Measurements from ENCODE around the gene LGI4.

Gene LGI4

DNA sequence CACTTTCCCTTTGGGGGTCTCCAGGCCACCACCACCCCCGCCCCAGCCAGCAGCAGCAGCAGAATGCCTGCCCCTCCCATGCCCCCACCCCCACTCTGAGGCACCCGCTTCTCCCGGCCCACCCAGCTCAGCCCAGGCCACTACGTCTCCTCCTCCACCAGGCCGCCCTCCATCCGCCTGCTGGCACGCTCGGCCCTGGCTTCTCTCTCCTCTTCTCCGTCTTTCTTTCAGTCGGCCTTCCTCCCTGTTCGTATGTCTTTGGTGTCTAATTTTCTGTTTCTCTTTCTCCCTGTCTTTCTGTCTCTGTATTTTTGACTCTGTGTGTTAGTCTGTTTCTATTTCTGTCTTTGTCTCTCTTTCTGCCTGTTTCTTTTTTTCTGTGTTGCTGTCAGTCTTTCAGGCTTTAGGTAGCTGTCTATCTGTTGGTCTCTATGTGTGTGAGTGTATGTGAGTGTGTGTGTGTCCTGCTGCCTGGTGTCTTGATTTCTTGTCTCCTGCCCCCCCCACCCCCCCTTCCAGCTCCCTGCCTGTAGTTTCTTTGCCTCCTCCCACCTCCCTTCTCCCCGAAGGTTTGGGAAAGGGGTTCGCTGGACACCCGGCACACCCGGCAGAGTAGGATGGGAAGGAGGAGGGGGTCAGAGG, at the start of gene LGI4:
Gene LGI4, minus strand, starts transcription at position 459 of the 642 bp plus-strand sequence. Its CDS starts 379 bp downstream, at position 80.
- no peak for DNase-seq (ENCODE audit: low spot score)

DNA sequence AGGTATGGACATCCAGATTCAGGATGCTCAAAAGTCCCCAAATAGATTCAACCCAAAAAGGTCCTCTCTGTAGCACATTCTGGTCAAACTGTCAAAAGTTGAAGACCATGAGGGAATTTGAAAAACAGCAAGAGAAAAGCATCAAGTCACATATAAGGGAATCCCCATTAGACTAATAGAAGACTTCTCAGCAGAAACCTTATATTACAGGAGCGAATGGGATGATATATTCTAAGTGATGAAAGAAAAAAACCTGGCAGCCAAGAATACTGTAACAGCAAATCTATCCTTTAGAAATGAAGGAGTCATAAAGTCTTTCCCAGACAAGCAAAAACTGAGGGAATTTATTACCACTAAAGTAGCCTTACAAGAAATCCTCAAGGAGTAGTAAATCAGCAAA, 49.4 kb upstream of the LGI4 start:
- DNase-seq (ENCODE audit: low spot score): no peak

DNA sequence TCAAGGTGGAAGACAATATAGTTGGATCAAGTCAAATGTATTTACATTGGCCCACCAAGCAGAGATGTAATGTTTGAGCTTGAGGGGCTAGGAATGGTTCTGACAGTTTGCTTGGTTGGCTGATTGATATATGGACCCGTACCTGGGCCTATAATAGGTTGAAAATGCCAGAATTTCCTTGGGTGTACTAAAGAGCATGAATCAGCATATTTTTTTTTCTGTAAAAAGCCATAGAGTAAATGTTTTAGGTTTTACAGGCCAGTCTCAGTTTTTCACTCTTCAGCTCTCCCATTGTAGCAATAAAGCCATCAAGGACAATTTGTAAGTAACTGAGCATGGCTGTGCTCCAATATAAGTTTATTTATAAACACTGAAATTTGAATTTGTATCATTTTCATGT, 46.5 kb upstream of the LGI4 start:
- no peak for DNase-seq (ENCODE audit: low spot score)

DNA sequence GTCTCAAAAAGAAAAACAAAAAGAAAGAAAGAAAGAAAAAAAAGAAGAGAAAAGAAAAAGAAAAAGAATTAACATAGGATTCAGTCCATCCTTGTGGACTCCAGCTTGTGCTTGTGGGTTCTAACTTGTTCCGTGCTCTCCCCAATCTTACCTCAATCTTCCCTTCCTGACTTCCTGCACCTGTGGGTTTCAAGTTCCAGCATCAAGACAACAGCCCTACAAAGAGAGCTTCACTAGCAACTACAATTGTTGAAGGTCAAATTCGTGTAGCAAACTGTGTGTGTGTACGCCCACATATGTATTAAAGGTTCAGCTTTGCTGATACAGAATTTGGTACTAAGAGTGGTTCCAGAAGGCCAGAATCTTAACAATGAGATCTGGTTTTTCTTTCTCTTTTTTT, 45.0 kb upstream of the LGI4 start:
- DNase-seq (ENCODE audit: low spot score): no peak

DNA sequence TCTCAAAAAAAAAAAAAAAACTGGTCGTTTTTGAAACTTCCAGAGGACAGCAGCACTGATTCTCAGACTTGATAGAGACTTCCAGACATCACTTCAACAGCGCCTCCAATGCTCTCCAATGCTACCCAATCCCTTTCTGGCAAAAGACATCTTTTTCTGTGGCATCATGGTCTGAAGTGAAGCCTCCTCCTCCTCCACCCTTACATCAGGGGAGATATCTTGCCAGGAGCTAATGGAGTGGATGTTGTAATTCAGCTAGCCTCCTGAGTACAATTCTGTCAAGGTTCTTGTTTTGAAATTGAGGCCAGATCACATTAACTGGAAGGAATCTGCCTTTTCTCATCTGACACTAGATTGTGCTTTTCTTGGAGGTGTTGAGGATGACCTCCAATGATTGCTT, 43.8 kb upstream of the LGI4 start:
- no peak for DNase-seq (ENCODE audit: low spot score)

DNA sequence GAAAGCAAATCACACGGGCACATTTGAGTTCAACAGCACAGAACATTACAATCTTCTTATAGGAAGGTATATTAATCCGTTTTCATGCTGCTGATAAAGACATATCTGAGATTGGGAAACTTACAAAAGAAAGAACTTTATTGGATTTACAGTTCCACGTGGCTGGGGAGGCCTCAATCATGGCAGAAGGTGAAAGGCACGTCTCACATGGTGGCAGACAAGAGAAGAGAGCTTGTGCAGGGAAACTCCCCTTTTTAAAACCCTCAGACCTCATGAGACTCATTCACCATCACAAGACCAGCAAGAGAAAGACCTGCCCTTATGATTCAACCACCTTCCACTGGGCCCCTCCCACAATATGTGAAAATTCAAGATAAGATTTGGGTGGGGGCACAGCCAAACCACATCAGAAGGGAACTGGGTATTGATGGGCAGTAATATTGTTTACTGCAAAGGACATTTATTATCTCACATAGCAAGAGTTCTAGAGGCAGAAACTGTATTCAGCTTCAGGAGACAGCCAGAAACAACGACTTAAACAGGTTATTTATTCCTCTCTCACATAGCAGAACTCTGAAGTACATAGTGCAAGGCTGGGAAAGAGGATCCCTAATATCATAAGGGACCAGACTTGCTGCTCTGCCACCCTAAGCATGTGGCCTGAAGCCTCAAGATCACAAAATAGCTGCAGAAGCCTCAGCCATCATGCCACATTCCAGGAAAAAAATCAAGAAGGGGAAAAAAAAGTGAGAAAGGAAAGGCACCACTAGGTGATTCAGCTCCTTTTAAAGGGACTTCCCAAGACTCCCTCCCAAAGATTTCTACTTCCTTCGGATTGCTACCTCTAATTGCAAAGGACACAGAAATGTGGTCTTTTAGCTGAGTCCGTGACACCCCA, 42.8 kb upstream of the LGI4 start:
- no peak for DNase-seq (ENCODE audit: low spot score)

DNA sequence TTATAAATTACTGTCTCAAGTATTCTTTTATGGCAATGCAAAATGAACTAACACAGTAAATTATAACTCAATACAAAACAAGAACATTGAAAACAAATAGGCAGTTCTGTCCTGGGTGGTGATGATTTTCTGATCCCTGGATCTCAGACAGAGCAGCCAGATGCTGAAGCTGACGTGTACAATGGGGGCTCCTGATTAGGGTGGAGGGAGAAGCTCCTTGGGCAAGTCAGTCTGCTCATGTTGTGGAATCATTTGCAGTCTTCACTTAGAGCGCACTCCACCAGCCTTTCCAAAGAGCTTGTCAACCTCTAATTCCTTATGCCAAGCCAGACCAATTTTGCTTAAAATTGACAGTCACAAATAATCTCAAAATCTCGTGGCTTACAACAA, 41.3 kb upstream of the LGI4 start:
- no peak for DNase-seq (ENCODE audit: low spot score)

DNA sequence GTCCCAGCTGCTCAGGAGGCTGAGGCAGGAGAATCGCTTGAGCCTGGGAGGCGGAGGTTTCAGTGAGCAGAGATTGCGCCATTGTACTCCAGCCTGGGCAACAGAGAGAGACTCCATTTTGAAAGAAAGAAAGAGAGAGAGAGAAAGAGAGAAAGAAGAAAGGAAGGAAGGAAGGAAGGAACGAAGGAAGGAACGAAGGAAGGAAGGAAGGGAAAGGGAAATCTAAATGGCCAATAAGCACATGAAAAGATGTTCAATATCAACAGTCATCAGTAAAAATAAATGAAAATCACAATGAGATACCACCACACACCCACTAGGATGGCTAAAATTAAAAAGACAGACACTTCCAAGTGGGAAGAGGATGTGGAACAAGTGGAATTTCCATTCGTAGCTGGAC, 39.4 kb upstream of the LGI4 start:
- no peak for DNase-seq (ENCODE audit: low spot score)

DNA sequence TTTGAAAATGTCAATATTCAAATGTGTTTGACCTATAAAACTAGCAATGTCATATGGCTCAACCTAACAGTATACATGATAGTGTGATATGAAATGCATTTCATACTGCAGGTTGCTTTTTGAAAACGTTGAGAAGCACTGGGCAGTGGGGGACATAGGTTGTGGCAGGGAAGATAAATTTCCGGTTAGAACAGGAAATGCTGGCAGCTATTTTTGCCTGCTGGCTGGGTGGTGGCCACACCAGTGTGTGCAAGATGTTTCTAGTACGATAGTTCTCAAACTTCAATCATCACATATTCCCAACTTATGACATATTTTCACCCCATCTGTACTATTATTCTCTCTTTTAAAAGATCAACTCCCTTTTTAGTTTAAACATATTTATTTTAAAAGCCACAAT, 36.9 kb upstream of the LGI4 start:
- DNase-seq (ENCODE audit: low spot score): no peak

DNA sequence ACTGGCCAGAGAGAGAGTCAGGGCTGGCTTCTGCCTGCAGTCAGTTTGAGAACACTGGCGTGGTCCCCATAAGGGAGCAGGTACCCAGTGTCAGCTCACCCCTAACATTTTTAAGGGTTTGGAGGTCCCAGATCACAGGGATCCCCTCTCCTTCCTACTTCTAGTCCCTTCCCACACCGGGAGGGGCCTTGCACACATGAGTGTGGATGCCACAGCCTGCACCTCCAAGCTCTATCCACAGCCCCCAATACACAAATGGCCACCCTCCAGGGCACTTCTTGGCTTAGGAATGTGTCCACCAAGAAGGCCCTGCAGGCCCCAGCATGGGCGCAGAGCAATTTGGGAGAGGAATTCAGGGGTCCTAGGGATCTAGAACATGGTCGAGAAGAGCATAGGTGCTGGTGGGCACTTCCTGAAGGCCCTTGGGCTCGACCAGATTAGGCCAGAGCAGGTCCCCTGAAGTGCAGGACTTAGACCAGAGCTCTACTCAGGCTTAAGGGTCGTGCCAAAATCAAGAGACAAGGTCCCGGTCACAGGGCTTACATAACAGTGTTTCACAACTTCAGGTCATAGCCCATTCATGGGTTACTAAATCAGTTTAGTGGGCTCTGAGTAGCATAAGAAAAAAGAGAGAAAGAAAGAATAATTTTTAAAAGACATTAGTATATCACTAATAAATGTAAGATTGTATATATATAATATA, 35.7 kb upstream of the LGI4 start:
- no peak for DNase-seq (ENCODE audit: low spot score)

DNA sequence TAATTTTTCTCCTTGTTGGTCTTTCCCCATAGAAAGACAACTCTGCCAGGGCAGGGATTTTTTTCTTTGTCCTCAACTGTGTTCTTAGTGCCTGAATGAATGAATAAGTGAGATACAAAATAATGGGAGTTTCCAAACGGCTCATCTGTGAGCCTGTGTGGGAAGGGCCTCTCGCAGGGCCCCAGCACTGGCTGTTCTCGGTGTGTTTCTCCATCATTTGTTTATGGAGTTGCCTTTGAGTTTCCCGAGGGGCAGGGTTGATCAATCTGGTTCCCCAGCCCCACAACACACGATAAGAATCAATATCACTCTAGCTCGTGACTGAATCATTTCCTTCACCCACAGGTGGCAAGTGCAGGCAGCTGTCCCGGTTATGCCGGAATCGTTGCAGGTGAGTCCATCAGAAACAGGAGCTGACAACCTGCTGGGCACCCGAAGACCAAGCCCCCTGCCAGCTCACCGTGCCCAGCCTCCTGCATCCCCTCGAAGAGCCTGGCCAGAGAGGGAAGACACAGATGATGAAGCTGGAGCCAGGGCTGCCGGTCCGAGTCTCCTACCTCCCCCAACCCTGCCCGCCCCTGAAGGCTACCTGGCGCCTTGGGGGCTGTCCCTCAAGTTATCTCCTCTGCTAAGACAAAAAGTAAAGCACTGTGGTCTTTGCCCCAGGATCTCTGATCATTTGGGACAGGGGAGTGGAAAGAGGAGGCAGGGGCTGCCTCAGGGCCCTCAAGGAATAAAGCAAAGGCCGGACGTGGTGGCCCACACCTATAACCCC, 34.5 kb upstream of the LGI4 start:
- DNase-seq (ENCODE audit: low spot score): no peak

DNA sequence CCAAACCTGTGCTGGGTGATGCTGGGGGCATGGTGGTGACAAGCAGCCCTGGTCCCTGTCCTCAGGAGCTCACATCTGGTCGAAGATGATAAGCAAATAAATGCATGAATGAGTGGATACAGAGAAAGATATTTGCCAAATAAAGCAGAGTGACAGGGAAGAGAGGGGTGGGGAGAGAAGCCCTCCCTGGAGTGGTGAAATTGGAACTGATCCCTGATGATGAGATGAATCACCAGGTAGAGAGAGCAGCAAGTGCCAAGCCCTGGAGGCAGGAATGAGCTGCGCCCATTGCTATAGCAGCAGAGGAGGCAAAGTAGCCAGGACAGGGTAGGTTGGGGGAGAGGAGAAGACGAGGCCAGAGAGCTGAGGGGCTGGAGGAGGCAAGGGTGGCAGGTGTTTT, 33.3 kb upstream of the LGI4 start:
- DNase-seq (ENCODE audit: low spot score): no peak

DNA sequence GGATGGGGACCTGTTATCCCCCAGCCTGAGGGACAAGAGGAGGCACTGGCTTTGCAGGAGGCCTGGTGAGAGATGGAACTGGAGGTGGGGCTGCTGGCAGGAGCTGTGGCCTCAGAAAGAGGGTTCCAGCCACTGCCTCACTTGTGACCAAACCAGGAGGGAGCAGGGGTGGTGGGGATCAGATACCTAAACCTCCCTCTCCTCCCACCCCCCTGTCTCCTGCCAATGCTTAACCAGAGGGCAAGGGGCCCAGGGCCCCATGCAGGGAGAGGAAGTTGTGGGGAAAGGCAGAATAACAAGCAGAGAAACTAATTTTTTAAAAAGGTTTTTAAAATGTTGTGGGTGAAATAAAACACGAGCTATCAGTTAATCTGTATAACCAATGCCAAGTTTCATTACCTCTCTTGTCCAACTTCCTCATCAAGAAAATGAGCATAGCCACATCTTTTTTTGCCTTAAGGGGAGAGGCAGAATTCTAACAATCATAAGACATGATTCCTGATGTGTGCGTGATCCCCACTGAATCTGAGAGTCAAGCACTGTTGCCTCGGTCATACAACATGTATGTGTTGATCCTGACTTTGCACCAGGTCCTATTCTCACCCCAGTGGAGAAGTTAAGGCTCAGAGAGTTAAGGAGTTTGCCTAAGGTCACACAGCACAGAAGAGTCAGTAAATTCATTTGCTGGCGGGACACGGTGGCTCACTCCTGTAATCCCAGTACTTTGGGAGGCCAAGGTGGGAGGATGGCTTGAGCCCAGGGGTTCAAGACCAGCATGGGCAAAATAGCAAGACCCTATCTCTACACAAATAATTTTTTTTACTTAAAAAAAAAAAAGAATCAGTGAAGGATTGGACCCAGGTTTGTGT, 32.6 kb upstream of the LGI4 start:
- DNase-seq (ENCODE audit: low spot score): no peak

DNA sequence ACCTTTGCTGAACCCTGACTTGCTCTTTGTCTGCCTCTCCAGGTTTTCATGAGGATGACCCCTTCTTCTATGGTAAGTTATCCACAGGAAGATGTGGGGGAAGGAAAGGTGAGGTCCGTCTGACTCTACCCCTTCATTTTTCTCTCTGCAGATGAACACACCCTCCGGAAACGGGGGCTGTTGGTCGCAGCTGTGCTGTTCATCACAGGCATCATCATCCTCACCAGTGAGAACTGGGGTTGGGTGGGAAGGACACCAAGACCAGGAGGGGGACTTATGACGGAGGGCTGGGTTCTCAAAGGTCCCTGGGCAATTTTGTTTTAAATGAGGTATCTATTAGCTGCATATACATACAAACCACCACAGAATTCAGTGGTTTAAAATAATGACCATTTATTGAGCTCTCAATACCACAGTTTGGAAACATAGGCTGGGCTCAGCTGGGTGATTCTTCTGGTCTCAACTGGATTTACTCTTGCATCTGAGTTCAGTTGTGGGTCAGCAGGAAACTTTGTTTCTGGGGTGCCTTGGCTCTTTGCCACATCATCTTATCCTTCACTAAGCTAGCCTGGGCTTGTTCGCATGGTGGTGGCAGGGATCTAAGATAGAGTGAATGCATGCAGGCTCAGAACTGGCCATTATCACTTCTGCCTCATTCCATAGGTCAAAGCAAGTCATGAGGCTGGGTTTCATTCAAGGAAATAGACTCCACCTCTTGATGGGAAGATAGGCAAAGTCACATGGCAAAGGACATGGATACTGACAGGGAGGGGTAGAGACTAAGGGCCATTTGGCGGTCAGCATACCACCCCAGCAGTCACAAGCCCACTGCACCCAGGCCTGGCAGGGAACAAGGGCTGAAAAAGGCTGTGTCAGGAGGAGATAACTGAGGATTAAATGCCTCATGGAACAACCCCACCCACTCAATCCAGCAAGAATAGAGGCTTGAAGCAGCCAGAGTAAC, 31.5 kb upstream of the LGI4 start:
- DNase-seq (ENCODE audit: low spot score): no peak

DNA sequence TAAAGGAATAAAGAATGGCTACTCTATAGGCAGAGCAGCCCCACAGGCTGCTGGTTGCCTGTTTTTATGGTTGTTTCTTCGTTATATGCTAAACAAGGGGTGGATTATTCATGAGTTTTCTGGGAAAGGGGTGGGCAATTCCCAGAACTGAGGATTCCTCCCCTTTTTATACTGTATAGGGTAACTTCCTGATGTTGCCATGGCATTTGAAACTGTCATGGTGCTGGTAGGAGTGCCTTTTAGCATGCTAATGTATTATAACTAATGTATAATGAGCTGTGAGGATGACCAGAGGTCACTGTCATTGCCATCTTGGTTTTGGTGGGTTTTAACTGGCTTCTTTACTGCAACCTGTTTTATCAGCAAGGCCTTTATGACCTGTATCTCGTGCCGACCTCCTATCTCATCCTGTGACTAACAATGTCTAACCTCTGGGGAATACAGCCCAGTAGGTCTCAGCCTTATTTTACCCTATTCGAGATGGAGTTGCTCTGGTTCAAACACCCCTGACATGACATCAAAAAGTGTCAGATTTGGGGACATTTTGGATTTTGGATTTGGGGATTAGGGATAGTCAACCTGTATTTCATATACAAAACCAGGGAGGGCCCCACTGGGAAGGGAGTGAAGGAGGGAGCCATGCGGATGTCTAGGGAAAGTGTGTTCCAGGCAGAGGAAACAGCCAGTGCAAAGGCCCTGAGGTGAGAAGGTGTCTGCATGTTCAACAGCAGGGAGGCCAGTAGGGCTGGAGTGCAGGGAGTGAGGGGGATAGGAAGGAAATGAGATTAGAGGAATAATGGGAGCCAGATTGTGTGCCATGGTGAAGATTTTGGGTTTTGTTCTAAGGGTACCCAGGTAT, 30.6 kb upstream of the LGI4 start:
- no peak for DNase-seq (ENCODE audit: low spot score)

DNA sequence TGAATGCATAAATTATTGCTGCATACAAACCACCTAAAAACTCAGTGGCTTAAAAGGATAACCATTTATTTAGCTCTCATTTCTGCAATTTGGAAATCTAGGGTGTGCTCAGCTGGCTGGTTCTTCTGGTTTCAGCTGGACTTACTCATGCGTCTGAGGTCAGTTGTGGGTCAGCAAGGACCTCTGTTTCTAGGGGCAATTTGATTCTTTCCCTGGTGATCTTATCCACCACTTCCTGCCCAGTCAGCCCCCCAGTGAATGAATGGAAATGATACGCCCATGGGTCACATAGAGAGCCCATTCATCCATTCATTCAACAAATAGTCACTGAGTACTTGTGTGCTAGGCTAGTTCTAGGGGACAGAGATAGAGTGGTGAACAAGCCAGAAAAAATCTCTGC, 29.6 kb upstream of the LGI4 start:
- DNase-seq (ENCODE audit: low spot score): no peak

DNA sequence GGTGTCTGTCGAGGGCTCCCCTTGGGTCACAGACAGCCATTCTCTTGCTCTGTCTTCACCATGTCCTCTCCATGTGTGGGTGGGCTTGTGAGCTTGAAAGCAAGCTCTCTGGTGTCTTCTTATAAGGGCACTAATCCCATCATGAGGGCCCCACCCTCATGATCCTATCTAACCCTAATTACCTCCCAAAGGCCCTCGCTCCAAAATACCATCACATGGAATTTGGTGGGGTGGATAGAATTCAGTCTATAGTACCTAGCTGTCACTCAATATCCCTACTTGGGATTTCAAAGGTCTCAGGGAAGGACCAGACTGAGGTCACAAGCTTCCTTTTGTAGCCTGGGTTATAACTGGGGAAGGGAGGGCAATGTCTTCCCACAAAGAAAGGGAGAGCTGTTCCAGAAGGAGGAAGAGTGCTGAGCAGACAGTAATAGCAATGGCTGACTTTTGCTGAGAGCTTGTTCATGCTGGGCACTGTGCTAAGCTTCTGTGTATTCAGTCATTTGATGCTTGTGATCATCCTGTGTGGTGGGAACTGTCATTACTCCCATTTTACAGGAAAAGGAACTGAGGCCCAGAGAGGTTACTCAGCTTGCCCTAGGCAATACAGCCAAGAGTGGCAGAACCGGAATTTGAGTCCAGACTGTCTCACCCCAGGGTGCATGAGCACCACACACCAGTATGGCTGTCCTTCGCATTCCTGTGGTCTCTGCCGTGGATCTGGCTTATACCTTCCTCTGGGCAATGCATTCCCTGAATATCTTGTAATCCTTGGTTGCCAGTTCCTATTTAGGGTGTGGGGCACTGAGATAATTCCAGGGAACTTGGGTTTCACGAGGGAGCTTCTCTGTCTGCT, 27.8 kb upstream of the LGI4 start:
- DNase-seq (ENCODE audit: low spot score): no peak

DNA sequence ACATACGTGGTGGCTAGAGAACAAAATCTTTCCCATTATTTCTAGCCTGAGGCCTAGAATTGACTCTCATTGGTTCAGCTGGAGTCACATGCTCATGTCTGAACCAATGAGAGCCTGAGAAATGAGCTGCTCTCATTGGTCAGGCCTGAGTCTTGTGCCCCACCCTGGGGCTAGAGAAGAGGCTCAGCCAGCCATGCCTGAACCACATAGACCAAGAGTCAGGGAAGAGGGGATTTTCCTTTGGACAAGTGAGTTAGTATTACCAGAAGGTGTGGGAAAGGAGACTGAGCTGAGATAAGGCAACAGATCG, 26.5 kb upstream of the LGI4 start:
- no peak for DNase-seq (ENCODE audit: low spot score)
